ENCODE data around the gene CDC14A. TPM values are rescaled to one million over a fixed set of nuclear protein-coding genes. Genes with fewer than 3 reads are reported as not detected.

Gene CDC14A
- total and polyA plus RNA-seq, 2 experiments from 2014 or later, result 7.3 to 14.5 TPM

GRCh38 chr1:100415498-100415778 lies 63.1 kb downstream of the CDC14A start:
- Histone ChIP-seq H3K9me3 (ENCODE audit: low read depth) (no peaks in the 10 kb centered on the region), H4K20me1 (ENCODE audit: insufficient read depth, poor library complexity, severe bottlenecking) (no peaks in the 10 kb centered on the region), H3K79me2 (peaks cover 1% of the 10 kb centered on the region), H3K4me3 (no peak overlapping the region), H3K27ac (no peak overlapping the region), H2AFZ (no peak overlapping the region), H3K4me2 (no peak overlapping the region), H3K4me1 (ENCODE audit: insufficient read depth) (peaks cover 5% of the 10 kb centered on the region), H3K9me2 (replicated peaks; ENCODE audit: insufficient read depth) (no peaks in the 10 kb centered on the region), H3K36me3 (replicated peaks; ENCODE audit: insufficient read depth, low read depth) (no peaks in the 10 kb centered on the region), H3K27me3 (no peaks in the 10 kb centered on the region)
- TF ChIP-seq CTCF (IDR thresholded peaks at IDR 0.05; ENCODE audit: poor library complexity) (no peak), EZH2phosphoT487 (IDR thresholded peaks at IDR 0.05; ENCODE audit: low read depth, severe bottlenecking, unreplicated experiment) (no peak), EZH2 (IDR thresholded peaks at IDR 0.05; ENCODE audit: borderline replicate concordance) (no peak)
- no peak for DNase-seq (ENCODE audit: low spot score)

- no peak overlapping the region for H2AFZ ChIP-seq
- no peaks in the 10 kb centered on the region for H3K27me3 ChIP-seq
- no peaks in the 10 kb centered on the region for H3K36me3 ChIP-seq (replicated peaks; ENCODE audit: insufficient read depth, low read depth)
- H3K9me3 ChIP-seq (ENCODE audit: low read depth), result no peaks in the 10 kb centered on the region
- H3K4me2 ChIP-seq, result no peak overlapping the region
- H4K20me1 ChIP-seq (ENCODE audit: insufficient read depth, poor library complexity, severe bottlenecking), result no peaks in the 10 kb centered on the region
- H3K27ac ChIP-seq, result no peak overlapping the region
- H3K9me2 ChIP-seq (replicated peaks; ENCODE audit: insufficient read depth), result no peaks in the 10 kb centered on the region
- peaks cover 5% of the 10 kb centered on the region for H3K4me1 ChIP-seq (ENCODE audit: insufficient read depth)
- no peak overlapping the region for H3K4me3 ChIP-seq
- TF ChIP-seq EZH2phosphoT487 (IDR thresholded peaks at IDR 0.05; ENCODE audit: low read depth, severe bottlenecking, unreplicated experiment) (no peak), CTCF (IDR thresholded peaks at IDR 0.05; ENCODE audit: poor library complexity) (no peak), EZH2 (IDR thresholded peaks at IDR 0.05; ENCODE audit: borderline replicate concordance) (no peak)
- H3K79me2 ChIP-seq, result no peaks in the 10 kb centered on the region
- 94% methylated on average over 2 of the region's 2 CpGs for WGBS (ENCODE audit: low lambda C conversion rate, missing lambda C conversion rate)
- no peak for DNase-seq (ENCODE audit: low spot score)
Observed at GRCh38 chr1:100419072-100419471, 66.8 kb downstream of the CDC14A start.

GRCh38 chr1:100422065-100422464 lies 69.8 kb downstream of the CDC14A start:
- Histone ChIP-seq H2AFZ (no peak overlapping the region), H3K27me3 (no peaks in the 10 kb centered on the region), H3K4me1 (ENCODE audit: insufficient read depth) (no peaks in the 10 kb centered on the region), H3K9me3 (ENCODE audit: low read depth) (no peaks in the 10 kb centered on the region), H3K9me2 (replicated peaks; ENCODE audit: insufficient read depth) (no peaks in the 10 kb centered on the region), H3K79me2 (no peaks in the 10 kb centered on the region), H4K20me1 (ENCODE audit: insufficient read depth, poor library complexity, severe bottlenecking) (no peaks in the 10 kb centered on the region), H3K4me2 (no peak overlapping the region), H3K4me3 (no peak overlapping the region), H3K27ac (no peak overlapping the region), H3K36me3 (replicated peaks; ENCODE audit: insufficient read depth, low read depth) (no peaks in the 10 kb centered on the region)
- no peak for DNase-seq (ENCODE audit: low spot score)
- WGBS (ENCODE audit: low lambda C conversion rate, missing lambda C conversion rate), result 89% methylated on average over 2 of the region's 2 CpGs
- TF ChIP-seq EZH2phosphoT487 (IDR thresholded peaks at IDR 0.05; ENCODE audit: low read depth, severe bottlenecking, unreplicated experiment) (no peak), EZH2 (IDR thresholded peaks at IDR 0.05; ENCODE audit: borderline replicate concordance) (no peak), CTCF (IDR thresholded peaks at IDR 0.05; ENCODE audit: poor library complexity) (no peak)

GRCh38 chr1:100423832-100424337 lies 71.6 kb downstream of the CDC14A start:
- H3K79me2 ChIP-seq, result no peaks in the 10 kb centered on the region
- no peaks in the 10 kb centered on the region for H3K9me3 ChIP-seq (ENCODE audit: low read depth)
- H3K4me1 ChIP-seq (ENCODE audit: insufficient read depth), result no peaks in the 10 kb centered on the region
- no peaks in the 10 kb centered on the region for H3K27me3 ChIP-seq
- 96% methylated on average over 6 of the region's 6 CpGs for WGBS (ENCODE audit: low lambda C conversion rate, missing lambda C conversion rate)
- H4K20me1 ChIP-seq (ENCODE audit: insufficient read depth, poor library complexity, severe bottlenecking), result no peaks in the 10 kb centered on the region
- no peak overlapping the region for H3K4me2 ChIP-seq
- no peak overlapping the region for H3K27ac ChIP-seq
- no peak overlapping the region for H2AFZ ChIP-seq
- H3K36me3 ChIP-seq (replicated peaks; ENCODE audit: insufficient read depth, low read depth), result no peaks in the 10 kb centered on the region
- TF ChIP-seq EZH2phosphoT487 (IDR thresholded peaks at IDR 0.05; ENCODE audit: low read depth, severe bottlenecking, unreplicated experiment) (no peak), EZH2 (IDR thresholded peaks at IDR 0.05; ENCODE audit: borderline replicate concordance) (no peak), CTCF (IDR thresholded peaks at IDR 0.05; ENCODE audit: poor library complexity) (no peak)
- H3K9me2 ChIP-seq (replicated peaks; ENCODE audit: insufficient read depth), result no peaks in the 10 kb centered on the region
- DNase-seq (ENCODE audit: low spot score), result no peak
- no peak overlapping the region for H3K4me3 ChIP-seq

All from hepatocyte (in vitro differentiated cells).